Measurements from ENCODE around the gene ZFP90. TPM values are rescaled to one million over a fixed set of nuclear protein-coding genes. Genes with fewer than 3 reads are reported as not detected.

The ZFP90 gene
- total and polyA plus RNA-seq, 9 of the 15 experiments (the other 6 are each of a cell fraction or from before 2014, with no cell fraction given): 0.66 to 2.9 (median 2.3) TPM

DNA sequence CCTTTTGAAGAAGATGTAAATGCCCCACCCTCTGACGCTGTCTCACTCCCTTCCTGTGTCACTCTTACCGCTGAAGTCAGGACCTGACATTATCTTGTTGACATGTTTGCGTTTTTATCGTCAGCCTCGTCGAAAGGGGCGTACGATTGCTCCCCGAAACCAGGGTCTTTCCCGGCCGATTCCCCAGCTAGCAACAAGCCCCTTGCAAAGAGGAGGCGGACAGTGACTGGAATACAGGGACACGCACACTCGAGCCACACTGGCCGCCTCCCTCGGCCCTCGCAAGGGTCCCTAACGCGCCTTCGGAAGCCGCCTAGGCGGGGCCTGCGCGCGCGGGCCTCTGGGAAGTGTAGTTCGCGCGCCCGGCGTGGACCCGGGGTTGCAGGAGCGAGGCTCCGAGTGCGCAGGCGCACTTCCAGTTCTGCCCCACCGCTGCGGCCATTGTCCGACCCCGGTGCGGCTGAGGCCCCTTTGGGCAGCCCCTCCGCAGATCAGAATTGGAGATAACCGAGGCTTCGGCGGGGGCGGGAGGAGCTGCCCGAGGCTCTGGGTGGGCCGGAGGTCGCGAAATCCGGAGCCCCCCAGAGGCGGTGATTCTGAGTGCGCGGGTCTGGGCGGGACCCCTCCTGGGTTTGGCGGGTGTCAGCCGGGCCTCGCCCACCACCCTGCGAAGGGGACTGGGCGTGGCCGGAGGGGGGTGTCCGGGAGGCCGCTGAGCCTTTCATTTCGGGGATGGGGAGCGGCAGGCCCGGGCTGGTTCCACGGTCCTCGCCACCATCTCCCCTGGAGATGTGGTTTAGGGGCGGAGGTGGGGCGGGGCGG is at the start of gene ZFP90 (continued):
- TF ChIP-seq MGA (IDR thresholded peaks at IDR 0.05) (0 out of 2 replicates have a peak, but pooled peaks have one; percentile 11), CHD4 (IDR thresholded peaks at IDR 0.05; ENCODE audit: insufficient read depth, insufficient replicate concordance, low read depth, low read length, poor library complexity, severe bottlenecking) (no peak), ZNF57 (CRISPR knock-in tag; IDR thresholded peaks at IDR 0.05) (no peak), FOXA3 (CRISPR knock-in tag; conservative IDR thresholded peaks at IDR 0.05 in 1 of 2, IDR thresholded peaks at IDR 0.05 in 1 of 2) (peak; percentile 17 to 44; a peak in 1 of 4 replicates), ZNF699 (CRISPR knock-in tag; IDR thresholded peaks at IDR 0.05; ENCODE audit: insufficient replicate concordance) (no peak), SRSF9 (IDR thresholded peaks at IDR 0.05; ENCODE audit: borderline replicate concordance, low read depth, low read length) (no peak), ZNF143 (CRISPR knock-in tag; IDR thresholded peaks at IDR 0.05) (peak; percentile 84), ZNF444 (CRISPR knock-in tag; IDR thresholded peaks at IDR 0.05) (no peak), HNRNPUL1 (IDR thresholded peaks at IDR 0.05; ENCODE audit: low read length) (no peak), MAFF (IDR thresholded peaks at IDR 0.05; ENCODE audit: low read length) (no peak), TBP (optimal IDR thresholded peaks at IDR 0.05; ENCODE audit: low read depth, low read length) (peak; percentile 43), JUN (IDR thresholded peaks at IDR 0.05; ENCODE audit: borderline replicate concordance, low read depth, low read length) (0 out of 2 replicates have a peak, but pooled peaks have one; percentile 6), JUN (CRISPR knock-in tag; IDR thresholded peaks at IDR 0.05; ENCODE audit: borderline replicate concordance) (no peak)
- TF ChIP-seq, protein P1, sequence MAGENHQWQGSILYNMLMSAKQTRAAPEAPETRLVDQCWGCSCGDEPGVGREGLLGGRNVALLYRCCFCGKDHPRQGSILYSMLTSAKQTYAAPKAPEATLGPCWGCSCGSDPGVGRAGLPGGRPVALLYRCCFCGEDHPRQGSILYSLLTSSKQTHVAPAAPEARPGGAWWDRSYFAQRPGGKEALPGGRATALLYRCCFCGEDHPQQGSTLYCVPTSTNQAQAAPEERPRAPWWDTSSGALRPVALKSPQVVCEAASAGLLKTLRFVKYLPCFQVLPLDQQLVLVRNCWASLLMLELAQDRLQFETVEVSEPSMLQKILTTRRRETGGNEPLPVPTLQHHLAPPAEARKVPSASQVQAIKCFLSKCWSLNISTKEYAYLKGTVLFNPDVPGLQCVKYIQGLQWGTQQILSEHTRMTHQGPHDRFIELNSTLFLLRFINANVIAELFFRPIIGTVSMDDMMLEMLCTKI (IDR thresholded peaks at IDR 0.05; ENCODE audit: partially characterized antibody): no peak

All from K562 (cell line).